ENCODE measurements around the gene SFXN5.

DNA sequence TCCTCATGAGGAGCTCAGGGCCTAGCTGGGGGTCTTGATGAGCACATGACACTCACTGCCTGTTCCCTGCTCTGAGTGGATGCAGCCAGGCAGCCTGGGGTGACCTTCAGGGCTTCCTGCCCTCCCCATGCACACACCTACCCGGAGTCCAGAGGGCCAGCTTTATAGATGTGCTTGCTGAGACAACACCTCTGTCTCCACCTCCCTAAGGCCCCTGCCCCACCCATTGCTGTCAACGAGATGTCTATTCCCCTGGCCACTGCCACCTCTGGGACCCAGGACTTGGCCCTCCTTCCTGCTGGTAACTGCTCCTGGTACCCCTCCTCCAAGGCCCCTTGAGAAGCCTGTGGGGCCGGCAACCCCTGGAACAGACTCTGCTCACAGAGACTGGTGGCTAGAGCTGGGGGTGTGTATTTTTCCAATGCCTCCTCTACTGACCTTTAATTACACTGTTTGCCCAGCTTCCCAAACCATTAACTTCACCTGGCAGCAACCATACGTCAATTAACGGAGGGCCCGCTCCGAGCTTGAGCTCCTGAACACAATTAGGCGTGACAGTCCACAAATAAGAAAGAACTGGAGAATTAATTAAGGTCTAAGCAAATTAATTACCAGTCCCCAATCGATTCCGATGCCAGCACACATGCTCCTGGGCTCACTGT lies 87.9 kb downstream of the SFXN5 start:
- TF ChIP-seq, protein P1, sequence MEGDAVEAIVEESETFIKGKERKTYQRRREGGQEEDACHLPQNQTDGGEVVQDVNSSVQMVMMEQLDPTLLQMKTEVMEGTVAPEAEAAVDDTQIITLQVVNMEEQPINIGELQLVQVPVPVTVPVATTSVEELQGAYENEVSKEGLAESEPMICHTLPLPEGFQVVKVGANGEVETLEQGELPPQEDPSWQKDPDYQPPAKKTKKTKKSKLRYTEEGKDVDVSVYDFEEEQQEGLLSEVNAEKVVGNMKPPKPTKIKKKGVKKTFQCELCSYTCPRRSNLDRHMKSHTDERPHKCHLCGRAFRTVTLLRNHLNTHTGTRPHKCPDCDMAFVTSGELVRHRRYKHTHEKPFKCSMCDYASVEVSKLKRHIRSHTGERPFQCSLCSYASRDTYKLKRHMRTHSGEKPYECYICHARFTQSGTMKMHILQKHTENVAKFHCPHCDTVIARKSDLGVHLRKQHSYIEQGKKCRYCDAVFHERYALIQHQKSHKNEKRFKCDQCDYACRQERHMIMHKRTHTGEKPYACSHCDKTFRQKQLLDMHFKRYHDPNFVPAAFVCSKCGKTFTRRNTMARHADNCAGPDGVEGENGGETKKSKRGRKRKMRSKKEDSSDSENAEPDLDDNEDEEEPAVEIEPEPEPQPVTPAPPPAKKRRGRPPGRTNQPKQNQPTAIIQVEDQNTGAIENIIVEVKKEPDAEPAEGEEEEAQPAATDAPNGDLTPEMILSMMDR (IDR thresholded peaks at IDR 0.05), result no peak
- TF ChIP-seq POLR2A (IDR thresholded peaks at IDR 0.05), result no peak
- TF ChIP-seq POLR2AphosphoS5 (IDR thresholded peaks at IDR 0.05), result no peak

Measured in prostate gland (tissue), 2 donors.